ENCODE measurements around the gene NLGN1. TPM values are rescaled to one million over a fixed set of nuclear protein-coding genes. Genes with fewer than 3 reads are reported as not detected.

The NLGN1 gene
- total RNA-seq, 1 experiment from 2014 or later, result not detected

DNA sequence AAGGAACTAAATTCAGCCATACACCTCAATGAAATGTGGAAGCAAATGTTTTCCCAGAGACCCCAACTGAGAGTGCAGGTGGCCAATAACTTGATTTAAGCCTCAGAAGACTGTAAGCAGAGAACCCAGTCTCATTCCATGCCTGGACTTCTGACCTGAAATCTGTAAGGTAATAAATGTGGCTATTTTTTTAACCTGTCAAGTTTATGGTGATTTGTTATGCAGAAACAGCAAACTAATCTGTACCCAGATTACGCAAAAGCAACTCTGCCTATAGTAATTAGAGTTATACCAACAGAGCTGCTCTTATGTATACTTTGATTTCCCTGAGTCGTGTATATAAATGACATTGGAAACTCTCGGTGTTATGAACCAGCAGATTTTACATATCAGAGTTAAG is 927.6 kb downstream of the NLGN1 start:
- H3K4me2 ChIP-seq (ENCODE audit: low read length), result no peak overlapping the region
- H3K27ac ChIP-seq (ENCODE audit: low read depth, low read length), result no peak overlapping the region
- no peak overlapping the region for H3K4me3 ChIP-seq (replicated peaks in 1 of 2; ENCODE audit: low read depth in 1 of 2, low read length in 2 of 2)
- peaks cover 0 to 13% of the 10 kb centered on the region in 2 experiments; a peak in 2 of 4 replicates for H3K4me1 ChIP-seq (ENCODE audit: control insufficient read depth in 1 of 2, insufficient read depth in 2 of 2, low read length in 2 of 2)
- no peak overlapping the region for H3K9ac ChIP-seq (ENCODE audit: low read length)
- H3K36me3 ChIP-seq (ENCODE audit: control insufficient read depth in 1 of 2, insufficient read depth in 2 of 2, low read length in 2 of 2), result no peaks in the 10 kb centered on the region
- BruUV-seq (replicated peaks), result no TSS peak
- POLR2A ChIA-PET, result no interaction called here
- RAD21 ChIA-PET (ENCODE audit: low non-redundant PET in 1 of 2, low total read pairs in 2 of 2, uncharacterized antibody in 2 of 2, unreplicated experiment in 2 of 2), result no interaction called here
- no peaks in the 10 kb centered on the region; the same call in 1 of the 2 replicates for H3K9me2 ChIP-seq (ENCODE audit: insufficient read depth)
- no peak overlapping the region for H2AFZ ChIP-seq (ENCODE audit: low read depth, low read length, poor library complexity, severe bottlenecking)
- no peaks in the 10 kb centered on the region for H3K79me2 ChIP-seq (ENCODE audit: insufficient read depth, low read length)
- no peak for ATAC-seq
- CTCF ChIA-PET, result no interaction called here
- H4K20me1 ChIP-seq (ENCODE audit: insufficient read depth), result no peaks in the 10 kb centered on the region
- intact Hi-C loops (cut with micrococcal nuclease), result no loop called here
- H3K27me3 ChIP-seq (ENCODE audit: insufficient read depth, low read length), result no peaks in the 10 kb centered on the region
- no peak for DNase-seq (ENCODE audit: low read depth, low spot score)
- no peaks in the 10 kb centered on the region for H3K9me3 ChIP-seq (ENCODE audit: control insufficient read depth in 1 of 2, insufficient read depth in 1 of 2, low read depth in 1 of 2, low read length in 2 of 2)
- TF ChIP-seq EGR1 (IDR thresholded peaks at IDR 0.05; ENCODE audit: low read depth), result no peak
- TF ChIP-seq, protein P1, sequence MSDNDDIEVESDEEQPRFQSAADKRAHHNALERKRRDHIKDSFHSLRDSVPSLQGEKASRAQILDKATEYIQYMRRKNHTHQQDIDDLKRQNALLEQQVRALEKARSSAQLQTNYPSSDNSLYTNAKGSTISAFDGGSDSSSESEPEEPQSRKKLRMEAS (IDR thresholded peaks at IDR 0.05), result no peak
- TF ChIP-seq FOSL1 (IDR thresholded peaks at IDR 0.05; ENCODE audit: low read depth), result no peak
- no peak for TF ChIP-seq SP1 (IDR thresholded peaks at IDR 0.05; ENCODE audit: low read depth)
- TF ChIP-seq, protein P2, sequence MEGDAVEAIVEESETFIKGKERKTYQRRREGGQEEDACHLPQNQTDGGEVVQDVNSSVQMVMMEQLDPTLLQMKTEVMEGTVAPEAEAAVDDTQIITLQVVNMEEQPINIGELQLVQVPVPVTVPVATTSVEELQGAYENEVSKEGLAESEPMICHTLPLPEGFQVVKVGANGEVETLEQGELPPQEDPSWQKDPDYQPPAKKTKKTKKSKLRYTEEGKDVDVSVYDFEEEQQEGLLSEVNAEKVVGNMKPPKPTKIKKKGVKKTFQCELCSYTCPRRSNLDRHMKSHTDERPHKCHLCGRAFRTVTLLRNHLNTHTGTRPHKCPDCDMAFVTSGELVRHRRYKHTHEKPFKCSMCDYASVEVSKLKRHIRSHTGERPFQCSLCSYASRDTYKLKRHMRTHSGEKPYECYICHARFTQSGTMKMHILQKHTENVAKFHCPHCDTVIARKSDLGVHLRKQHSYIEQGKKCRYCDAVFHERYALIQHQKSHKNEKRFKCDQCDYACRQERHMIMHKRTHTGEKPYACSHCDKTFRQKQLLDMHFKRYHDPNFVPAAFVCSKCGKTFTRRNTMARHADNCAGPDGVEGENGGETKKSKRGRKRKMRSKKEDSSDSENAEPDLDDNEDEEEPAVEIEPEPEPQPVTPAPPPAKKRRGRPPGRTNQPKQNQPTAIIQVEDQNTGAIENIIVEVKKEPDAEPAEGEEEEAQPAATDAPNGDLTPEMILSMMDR (IDR thresholded peaks at IDR 0.05 in 2 of 3, conservative IDR thresholded peaks at IDR 0.05 in 1 of 3; ENCODE audit: borderline replicate concordance in 1 of 3, insufficient read depth in 1 of 3, low read depth in 2 of 3, low read length in 2 of 3), result no peak
- TF ChIP-seq CBX3 (IDR thresholded peaks at IDR 0.05; ENCODE audit: low read depth), result no peak
- TF ChIP-seq TCF7L2 (IDR thresholded peaks at IDR 0.05; ENCODE audit: borderline replicate concordance, extremely low read depth, insufficient read depth, insufficient read length), result no peak
- no peak for TF ChIP-seq YY1 (IDR thresholded peaks at IDR 0.05; ENCODE audit: extremely low read depth, insufficient replicate concordance, low read depth, low read length)
- no peak for TF ChIP-seq EZH2phosphoT487 (IDR thresholded peaks at IDR 0.05; ENCODE audit: borderline replicate concordance)
- no peak for TF ChIP-seq CEBPB (IDR thresholded peaks at IDR 0.05; ENCODE audit: low read depth)
